C4-2B (cell line): ENCODE data around the gene KIAA2012.

Experiments used
- CTCF ChIP-seq: fragments of 450-650 bp; conservative IDR thresholded peaks from 2 replicates; pipeline ENCODE4 v1.5.1; 2017; ENCODE audit warnings: mild to moderate bottlenecking
- ZFX ChIP-seq: fragments of 450-650 bp; IDR thresholded peaks from 2 replicates; pipeline ENCODE4 v1.6.1; 2017

- TF ChIP-seq CTCF = no peak
- TF ChIP-seq ZFX = no peak
These were observed 18.4 kb downstream of the KIAA2012 start for GRCh38 chr2:202091476-202091875.
